SU-DHL-6 (cell line): ENCODE results near the gene UNC5C.

ENCODE experiments used
- EZH2phosphoT487 ChIP-seq: fragments of 200-600 bp; sonication (generic), shearing (Covaris generic); conservative IDR thresholded peaks from 2 replicates; pipeline ENCODE4 v1.6.1; 2018; ENCODE audit warnings: mild to moderate bottlenecking, antibody characterized with exemption, low read length, moderate library complexity, mixed read lengths
- TF ChIP-seq, protein P1 (sequence below): fragments of 200-600 bp; sonication (generic); IDR thresholded peaks from one replicate; pipeline ENCODE4 v1.5.1; 2017; ENCODE audit warnings: antibody characterized with exemption, mild to moderate bottlenecking, low read length, moderate library complexity; ENCODE audit not compliant: insufficient read depth, poor library complexity, severe bottlenecking

DNA sequence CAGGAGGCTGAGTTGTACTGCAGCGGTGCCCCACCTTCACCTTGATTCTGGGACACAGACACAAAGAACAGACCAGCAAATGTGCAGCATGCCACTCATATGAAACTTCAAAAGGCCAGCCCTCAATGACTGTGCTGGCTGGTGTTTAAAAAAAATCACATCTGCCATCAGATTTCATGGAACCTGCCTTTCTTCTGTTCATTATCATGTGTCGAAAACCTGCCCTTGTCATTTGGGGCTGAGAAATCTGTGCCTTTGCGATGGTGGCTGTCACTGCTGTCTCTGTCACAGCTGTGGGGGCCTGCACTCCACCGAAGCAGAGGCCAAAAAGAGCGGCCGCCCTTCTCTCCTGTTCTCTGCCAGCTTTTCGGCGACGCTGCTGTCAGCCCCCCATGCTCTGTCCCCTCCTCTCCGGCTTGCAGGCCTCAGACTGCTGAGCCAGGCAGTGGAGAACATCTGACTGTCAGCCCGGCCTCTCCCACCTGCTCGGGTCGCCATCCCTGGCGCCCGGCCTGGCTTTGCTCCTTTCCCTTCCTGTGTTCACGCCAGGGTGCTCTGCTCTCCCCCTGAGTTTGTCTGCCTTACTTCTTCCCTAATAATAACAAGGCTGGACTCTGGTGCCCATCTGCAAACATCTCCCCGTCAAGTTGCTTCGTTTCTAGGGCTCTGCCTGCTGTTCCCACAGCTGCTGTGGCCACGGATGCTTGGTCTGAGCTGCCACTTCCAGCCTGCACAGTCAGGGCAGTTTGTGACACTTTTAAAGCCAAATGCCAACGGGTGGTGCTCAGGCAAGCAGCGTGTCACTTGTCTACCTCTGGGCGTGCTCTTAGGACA, 355.2 kb downstream of the UNC5C start:
- TF ChIP-seq, protein P1, sequence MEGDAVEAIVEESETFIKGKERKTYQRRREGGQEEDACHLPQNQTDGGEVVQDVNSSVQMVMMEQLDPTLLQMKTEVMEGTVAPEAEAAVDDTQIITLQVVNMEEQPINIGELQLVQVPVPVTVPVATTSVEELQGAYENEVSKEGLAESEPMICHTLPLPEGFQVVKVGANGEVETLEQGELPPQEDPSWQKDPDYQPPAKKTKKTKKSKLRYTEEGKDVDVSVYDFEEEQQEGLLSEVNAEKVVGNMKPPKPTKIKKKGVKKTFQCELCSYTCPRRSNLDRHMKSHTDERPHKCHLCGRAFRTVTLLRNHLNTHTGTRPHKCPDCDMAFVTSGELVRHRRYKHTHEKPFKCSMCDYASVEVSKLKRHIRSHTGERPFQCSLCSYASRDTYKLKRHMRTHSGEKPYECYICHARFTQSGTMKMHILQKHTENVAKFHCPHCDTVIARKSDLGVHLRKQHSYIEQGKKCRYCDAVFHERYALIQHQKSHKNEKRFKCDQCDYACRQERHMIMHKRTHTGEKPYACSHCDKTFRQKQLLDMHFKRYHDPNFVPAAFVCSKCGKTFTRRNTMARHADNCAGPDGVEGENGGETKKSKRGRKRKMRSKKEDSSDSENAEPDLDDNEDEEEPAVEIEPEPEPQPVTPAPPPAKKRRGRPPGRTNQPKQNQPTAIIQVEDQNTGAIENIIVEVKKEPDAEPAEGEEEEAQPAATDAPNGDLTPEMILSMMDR, result no peak
- no peak for TF ChIP-seq EZH2phosphoT487
